Upper lobe of left lung (tissue), 6 donors: ENCODE data around the gene NADK. TPM values are rescaled to one million over a fixed set of nuclear protein-coding genes. Genes with fewer than 3 reads are reported as not detected.
A peak's percentile ranks its signal among the peaks of the same experiment; 100 is the strongest.

Source experiments
- ATAC-seq, 2 donors: fragments of 200-7000 bp; cut with Tn5 transposase; one replicate each; pipeline ENCODE4 v1.9.1; 2022; ENCODE audit warnings: mild to moderate bottlenecking in 2 of 2, moderate library complexity in 2 of 2; ENCODE audit not compliant: low FRiP score in 2 of 2
- DNase-seq, 2 donors: peaks; one replicate each; pipeline ENCODE4 v3.0.0-alpha.2; 2019 to 2020
- H3K27ac ChIP-seq, 4 donors: fragments of 200-600 bp; sonication (generic); one replicate each; pipeline ENCODE4 v1.5.1; 2016 to 2019
- H3K27me3 ChIP-seq, 4 donors: fragments of 200-600 bp; sonication (generic); one replicate each; pipeline ENCODE4 v1.5.1; 2017 to 2019
- H3K36me3 ChIP-seq, 4 donors: fragments of 200-600 bp; sonication (generic); one replicate each; pipeline ENCODE4 v1.5.1; 2016 to 2019
- H3K4me1 ChIP-seq, 4 donors: fragments of 200-600 bp; sonication (generic); one replicate each; pipeline ENCODE4 v1.5.1; 2018 to 2019
- H3K4me3 ChIP-seq, 4 donors: fragments of 200-600 bp; sonication (generic); one replicate each; pipeline ENCODE4 v1.5.1; 2017 to 2019; ENCODE audit warnings: mild to moderate bottlenecking in 2 of 4, moderate library complexity in 1 of 4
- H3K9me3 ChIP-seq, 4 donors: fragments of 200-600 bp; sonication (generic); one replicate each; pipeline ENCODE4 v1.5.1; 2018 to 2019
- EP300 ChIP-seq, 4 donors: sonication (generic); formaldehyde crosslinking; IDR thresholded peaks; one replicate each; pipeline ENCODE4 v1.5.1; 2017; ENCODE audit warnings: antibody characterized with exemption in 4 of 4, control low read depth in 2 of 4
- POLR2A ChIP-seq, 4 donors: fragments of 450-650 bp; IDR thresholded peaks; one replicate each; pipeline ENCODE4 v1.5.1; 2016 to 2017; ENCODE audit warnings: antibody characterized with exemption in 4 of 4, mild to moderate bottlenecking in 2 of 4
- POLR2AphosphoS5 ChIP-seq, 2 donors: sonication (generic); formaldehyde crosslinking; IDR thresholded peaks; one replicate each; pipeline ENCODE4 v1.5.1; 2017; ENCODE audit warnings: antibody characterized with exemption in 2 of 2
- WGBS, 2 donors: methylation state at CpG; one replicate each; pipeline ENCODE4 v1.1.5; 2017 to 2018; 5-methylcytosine and 5-hydroxymethylcytosine counted together
- total RNA-seq, 6 donors: library from RNA; depleted of rRNA in 4 of 6; stranded (reverse); fragments of >200 nt in 4 of 6; gene quantifications; one replicate each; pipeline versions ENCODE4 v1.1.0 to v1.2.1, GENCODE V29; 2016 to 2021
- TF ChIP-seq, protein P1 (sequence below), 6 experiments: fragments of 450-650 bp in 4 of 6; fragments of 200-600 bp in 2 of 6; sonication (generic) in 2 of 6; IDR thresholded peaks; one replicate each; pipeline ENCODE4 v1.5.1; 2016 to 2019; ENCODE audit warnings: antibody characterized with exemption in 6 of 6
- donor health status: DM: no; HTN: no; CAD: no; lungs with moderate emphysema.
- donor health status: DM: no; HTN: yes; CAD: no; lungs with severe emphysema.

The NADK gene
- total RNA-seq, 6 donors from 2014 or later = 85.0 to 279 (median 124) TPM

- DNase-seq = peak in 1 of 2 donors; percentile 69
Observed at GRCh38 chr1:1777583-1777899, 729 bp downstream of the NADK start.

DNA sequence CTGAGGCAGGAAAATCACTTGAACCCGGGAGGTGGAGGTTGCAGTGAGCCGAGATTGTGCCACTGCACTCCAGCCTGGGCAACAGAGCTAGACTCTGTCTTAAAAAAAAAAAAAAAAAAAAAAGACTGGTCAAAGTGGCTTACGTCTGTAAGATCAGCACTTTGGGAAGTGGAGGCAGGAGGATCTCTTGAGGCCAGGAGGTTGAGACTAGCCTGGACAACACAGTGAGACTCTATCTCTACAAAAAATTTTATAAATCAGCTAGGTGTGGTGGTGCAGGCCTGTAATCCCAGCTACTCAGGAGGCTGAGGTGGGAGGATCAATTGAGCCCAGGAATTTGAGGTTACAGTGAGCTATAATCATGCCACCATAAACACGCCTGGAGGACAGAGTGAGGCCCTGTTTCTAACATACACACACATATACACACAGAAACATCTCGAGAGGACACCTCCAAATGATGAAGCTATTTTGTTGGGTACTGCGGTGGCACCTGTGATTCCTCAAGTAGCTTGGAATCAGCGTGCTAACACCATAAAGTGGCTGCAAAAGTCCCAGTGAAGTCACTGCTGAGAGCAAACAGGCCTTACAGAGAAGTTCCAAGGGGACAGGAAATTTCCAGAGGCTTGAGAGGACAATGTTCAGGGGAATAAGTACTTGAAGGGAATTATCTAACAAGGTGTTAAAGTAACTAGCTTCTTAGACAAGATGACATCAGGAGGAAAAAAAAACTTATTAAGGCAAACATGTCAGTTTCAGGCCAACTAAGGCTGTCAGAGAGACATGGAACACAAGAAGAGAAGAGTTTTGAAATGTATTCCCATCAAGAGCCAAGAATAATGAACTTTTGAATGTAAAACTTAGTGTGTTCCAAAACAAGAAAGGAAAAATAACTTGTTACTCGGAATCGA is 1.3 kb downstream of the NADK start:
- TF ChIP-seq POLR2A (IDR thresholded peaks at IDR 0.05) (no peak), EP300 (IDR thresholded peaks at IDR 0.05) (peak in 1 of 4 donors; percentile 8), POLR2AphosphoS5 (IDR thresholded peaks at IDR 0.05) (no peak)
- TF ChIP-seq, protein P1, sequence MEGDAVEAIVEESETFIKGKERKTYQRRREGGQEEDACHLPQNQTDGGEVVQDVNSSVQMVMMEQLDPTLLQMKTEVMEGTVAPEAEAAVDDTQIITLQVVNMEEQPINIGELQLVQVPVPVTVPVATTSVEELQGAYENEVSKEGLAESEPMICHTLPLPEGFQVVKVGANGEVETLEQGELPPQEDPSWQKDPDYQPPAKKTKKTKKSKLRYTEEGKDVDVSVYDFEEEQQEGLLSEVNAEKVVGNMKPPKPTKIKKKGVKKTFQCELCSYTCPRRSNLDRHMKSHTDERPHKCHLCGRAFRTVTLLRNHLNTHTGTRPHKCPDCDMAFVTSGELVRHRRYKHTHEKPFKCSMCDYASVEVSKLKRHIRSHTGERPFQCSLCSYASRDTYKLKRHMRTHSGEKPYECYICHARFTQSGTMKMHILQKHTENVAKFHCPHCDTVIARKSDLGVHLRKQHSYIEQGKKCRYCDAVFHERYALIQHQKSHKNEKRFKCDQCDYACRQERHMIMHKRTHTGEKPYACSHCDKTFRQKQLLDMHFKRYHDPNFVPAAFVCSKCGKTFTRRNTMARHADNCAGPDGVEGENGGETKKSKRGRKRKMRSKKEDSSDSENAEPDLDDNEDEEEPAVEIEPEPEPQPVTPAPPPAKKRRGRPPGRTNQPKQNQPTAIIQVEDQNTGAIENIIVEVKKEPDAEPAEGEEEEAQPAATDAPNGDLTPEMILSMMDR (IDR thresholded peaks at IDR 0.05) = no peak
- peak overlapping the region; percentile 87 to 97 (median 94) for H3K27ac ChIP-seq

More at GRCh38 chr1:1777583-1777899, 729 bp downstream of the NADK start:
- Histone ChIP-seq H3K27me3 (no peaks in the 10 kb centered on the region), H3K4me3 (peak overlapping the region; percentile 89 to 99 (median 94)), H3K4me1 (peaks cover 68 to 86% (median 72%) of the 10 kb centered on the region in 4 donors), H3K27ac (peak overlapping the region; percentile 87 to 97 (median 94)), H3K36me3 (peaks cover 2 to 3% (median 3%) of the 10 kb centered on the region in 4 donors), H3K9me3 (no peaks in the 10 kb centered on the region)
- peak in 1 of 2 donors; percentile 46 for ATAC-seq
- WGBS, 2 donors = 3 to 6% methylated on average over 5 to 6 of the region's 6 CpGs
- TF ChIP-seq POLR2AphosphoS5 (IDR thresholded peaks at IDR 0.05) (peak in 1 of 2 donors; percentile 28), EP300 (IDR thresholded peaks at IDR 0.05) (peak in 1 of 4 donors; percentile 12)
- TF ChIP-seq, protein P1 (IDR thresholded peaks at IDR 0.05) = no peak

DNA sequence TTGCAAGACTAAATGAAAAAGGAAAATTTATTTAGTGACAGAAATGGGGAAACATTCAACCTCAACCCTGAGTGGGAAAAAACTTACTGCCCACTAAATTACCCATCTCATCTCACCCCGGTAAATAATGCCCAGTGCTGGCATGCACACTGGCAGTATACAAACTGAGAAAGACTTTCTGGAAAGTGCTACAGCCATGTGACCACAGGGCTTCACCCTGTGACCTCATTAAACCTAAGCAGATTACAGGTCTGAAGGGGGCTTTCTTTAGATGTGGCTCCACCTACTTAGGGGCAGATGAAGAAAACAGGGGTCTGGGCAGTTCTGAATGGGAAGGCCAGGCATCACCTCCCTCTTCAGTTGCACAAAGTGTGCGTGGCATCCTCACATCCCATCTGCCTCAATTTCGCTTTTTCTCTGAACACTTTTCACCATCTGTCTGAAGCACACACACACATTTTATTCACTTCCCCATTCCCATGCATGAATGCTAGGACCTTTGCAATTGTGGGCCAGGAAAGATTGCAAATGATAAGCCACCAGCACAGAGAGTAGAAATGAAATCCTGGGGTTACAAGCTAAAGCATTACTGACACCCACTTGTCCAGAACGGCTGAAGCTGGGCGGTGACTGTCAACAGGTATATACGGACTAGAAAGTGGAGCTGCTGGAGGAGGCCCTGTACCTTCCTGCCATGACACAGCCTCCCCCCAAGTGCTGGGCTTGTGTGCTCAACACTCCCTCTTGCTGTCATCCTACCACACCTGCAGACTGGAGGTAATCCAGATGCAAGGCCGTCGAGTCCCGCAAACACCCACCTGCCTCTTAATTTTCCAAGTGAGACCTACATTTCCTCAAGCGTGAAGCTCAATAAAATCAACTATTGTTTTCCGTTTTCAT is 2.7 kb downstream of the NADK start:
- Histone ChIP-seq H3K27ac (peak overlapping the region; percentile 87 to 97 (median 94)), H3K36me3 (peaks cover 5 to 16% (median 10%) of the 10 kb centered on the region in 4 donors), H3K9me3 (no peaks in the 10 kb centered on the region), H3K4me1 (peaks cover 48 to 66% (median 52%) of the 10 kb centered on the region in 4 donors), H3K27me3 (no peaks in the 10 kb centered on the region), H3K4me3 (no peak overlapping the region)
- ATAC-seq (no peak), DNase-seq (peak in 1 of 2 donors; percentile 50)
- TF ChIP-seq, protein P1 (IDR thresholded peaks at IDR 0.05) = no peak
- TF ChIP-seq EP300 (IDR thresholded peaks at IDR 0.05) (no peak), POLR2AphosphoS5 (IDR thresholded peaks at IDR 0.05) (no peak), POLR2A (IDR thresholded peaks at IDR 0.05) (no peak)
- WGBS, 2 donors = 69 to 71% methylated on average over 11 of the region's 11 CpGs

More for the DNA sequence above, 1.3 kb downstream of the NADK start:
- ATAC-seq (no peak), DNase-seq (peak in 1 of 2 donors; percentile 50)
- H3K4me1 ChIP-seq = peaks cover 62 to 80% (median 66%) of the 10 kb centered on the region in 4 donors
- peaks cover 5 to 10% (median 8%) of the 10 kb centered on the region in 4 donors for H3K36me3 ChIP-seq
- H3K27me3 ChIP-seq = no peaks in the 10 kb centered on the region
- H3K4me3 ChIP-seq = peak overlapping the region; percentile 89 to 99 (median 94)
- WGBS, 2 donors = 64 to 71% methylated on average over 9 of the region's 9 CpGs
- no peaks in the 10 kb centered on the region for H3K9me3 ChIP-seq

GRCh38 chr1:1773874-1774273 is 4.4 kb downstream of the NADK start:
- H3K27me3 ChIP-seq = no peaks in the 10 kb centered on the region
- H3K4me1 ChIP-seq = peaks cover 31 to 52% (median 36%) of the 10 kb centered on the region in 4 donors
- ATAC-seq (no peak), DNase-seq (no peak)
- peaks cover 5 to 18% (median 10%) of the 10 kb centered on the region in 4 donors for H3K36me3 ChIP-seq
- no peak overlapping the region for H3K4me3 ChIP-seq
- no peaks in the 10 kb centered on the region for H3K9me3 ChIP-seq
- no peak for TF ChIP-seq POLR2AphosphoS5 (IDR thresholded peaks at IDR 0.05)
- no peak for TF ChIP-seq POLR2A (IDR thresholded peaks at IDR 0.05)
- TF ChIP-seq EP300 (IDR thresholded peaks at IDR 0.05) = no peak
- TF ChIP-seq, protein P1 (IDR thresholded peaks at IDR 0.05) = no peak
- 97 to 98% methylated on average over 4 of the region's 4 CpGs for WGBS, 2 donors
- H3K27ac ChIP-seq = no peak overlapping the region
